Measurements from ENCODE around the gene SETD3.

SETD3 gene

DNA sequence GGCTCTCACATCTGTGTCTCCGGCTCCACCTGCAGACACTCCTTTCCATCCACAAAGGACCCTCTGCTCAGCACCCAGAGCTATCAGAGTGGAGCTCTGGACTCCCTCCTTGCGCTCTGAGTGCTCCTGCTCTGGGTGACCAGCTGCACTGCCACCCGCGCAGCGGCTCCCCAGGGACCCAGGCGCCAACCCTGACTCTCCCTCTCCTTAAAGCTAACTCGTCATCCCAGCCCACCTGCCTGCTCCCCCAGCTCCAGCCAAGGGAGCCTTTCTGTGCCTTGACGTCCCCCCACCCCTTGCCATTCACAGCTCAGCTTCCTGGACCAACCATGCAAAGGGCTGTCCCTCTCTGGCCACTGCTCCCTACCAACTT is 99.0 kb downstream of the SETD3 start:
- Histone ChIP-seq H3K9ac (ENCODE audit: low read depth, low read length) (no peak overlapping the region), H3K4me3 (ENCODE audit: low read depth, low read length) (no peak overlapping the region), H3K4me1 (ENCODE audit: control insufficient read depth, insufficient read depth, low read length) (peaks cover 4% of the 10 kb centered on the region), H3K36me3 (ENCODE audit: control insufficient read depth, insufficient read depth, low read length) (no peaks in the 10 kb centered on the region), H3K27me3 (ENCODE audit: control insufficient read depth, insufficient read depth, low read length) (no peaks in the 10 kb centered on the region), H3K9me3 (ENCODE audit: control insufficient read depth, insufficient read depth, low read length) (no peaks in the 10 kb centered on the region)

DNA sequence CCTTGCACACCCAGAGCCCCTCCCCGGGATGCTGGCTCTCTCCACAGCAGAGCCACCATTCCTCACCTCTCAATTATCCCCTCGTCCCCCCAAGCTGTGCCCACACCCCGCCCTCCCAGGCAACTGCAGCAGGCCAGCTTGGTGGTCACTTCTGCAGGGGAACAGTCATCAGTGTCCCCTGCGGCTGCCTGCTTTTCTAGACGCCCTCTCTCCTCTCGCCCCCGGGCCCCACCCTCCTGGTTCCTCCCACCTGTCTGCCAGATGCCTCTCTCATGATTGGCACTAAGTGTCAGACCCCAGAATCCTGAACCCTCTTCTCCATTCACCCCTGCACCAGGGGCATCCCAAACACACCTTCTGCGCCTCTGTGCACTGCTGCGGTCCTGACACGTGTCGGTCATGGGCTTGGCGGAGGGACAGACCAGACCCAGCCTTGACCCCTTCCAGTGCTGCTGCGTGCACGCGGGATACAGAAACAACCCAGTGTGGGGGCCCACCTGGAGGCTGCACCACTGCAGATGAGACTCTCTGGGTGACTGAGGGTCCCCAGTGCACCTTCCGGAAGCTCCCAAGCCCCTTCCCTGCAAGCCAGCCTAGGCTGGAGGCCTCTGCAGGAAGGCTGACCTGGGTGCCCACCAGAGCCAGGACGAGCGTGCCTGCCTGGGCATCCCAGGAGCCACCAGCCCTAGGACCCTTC is 99.5 kb downstream of the SETD3 start:
- Histone ChIP-seq H3K9ac (ENCODE audit: low read depth, low read length) (no peak overlapping the region), H3K36me3 (ENCODE audit: control insufficient read depth, insufficient read depth, low read length) (no peaks in the 10 kb centered on the region), H3K4me1 (ENCODE audit: control insufficient read depth, insufficient read depth, low read length) (peaks cover 4% of the 10 kb centered on the region), H3K9me3 (ENCODE audit: control insufficient read depth, insufficient read depth, low read length) (no peaks in the 10 kb centered on the region), H3K27me3 (ENCODE audit: control insufficient read depth, insufficient read depth, low read length) (no peaks in the 10 kb centered on the region), H3K4me3 (ENCODE audit: low read depth, low read length) (no peak overlapping the region)

DNA sequence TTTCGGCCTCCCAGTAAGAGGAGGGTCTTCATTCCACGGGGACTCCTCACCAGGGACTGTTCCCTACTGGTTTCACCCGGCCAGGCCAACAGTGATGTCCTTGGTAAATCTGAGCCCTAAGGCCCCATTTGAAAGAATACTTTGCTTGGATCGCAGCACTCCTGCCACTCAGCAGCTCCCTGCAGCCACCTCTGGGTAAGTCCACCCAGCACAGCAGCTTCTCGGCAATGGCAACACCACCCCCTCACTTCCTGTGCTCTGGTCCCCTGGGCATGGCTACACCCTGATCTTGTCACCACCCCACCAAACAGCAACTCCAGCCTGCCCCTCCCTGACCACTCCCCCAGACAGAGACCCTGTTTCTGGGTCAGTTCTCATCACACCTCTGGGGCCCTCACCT is 100.3 kb downstream of the SETD3 start:
- H3K9ac ChIP-seq (ENCODE audit: low read depth, low read length): no peak overlapping the region
- no peaks in the 10 kb centered on the region for H3K9me3 ChIP-seq (ENCODE audit: control insufficient read depth, insufficient read depth, low read length)
- H3K27me3 ChIP-seq (ENCODE audit: control insufficient read depth, insufficient read depth, low read length): no peaks in the 10 kb centered on the region
- H3K36me3 ChIP-seq (ENCODE audit: control insufficient read depth, insufficient read depth, low read length): no peaks in the 10 kb centered on the region
- no peak overlapping the region for H3K4me3 ChIP-seq (ENCODE audit: low read depth, low read length)
- H3K4me1 ChIP-seq (ENCODE audit: control insufficient read depth, insufficient read depth, low read length): peaks cover 4% of the 10 kb centered on the region

- Histone ChIP-seq H3K27me3 (ENCODE audit: control insufficient read depth, insufficient read depth, low read length) (no peaks in the 10 kb centered on the region), H3K4me1 (ENCODE audit: control insufficient read depth, insufficient read depth, low read length) (no peaks in the 10 kb centered on the region), H3K9me3 (ENCODE audit: control insufficient read depth, insufficient read depth, low read length) (no peaks in the 10 kb centered on the region), H3K4me3 (ENCODE audit: low read depth, low read length) (no peak overlapping the region), H3K9ac (ENCODE audit: low read depth, low read length) (no peak overlapping the region), H3K36me3 (ENCODE audit: control insufficient read depth, insufficient read depth, low read length) (no peaks in the 10 kb centered on the region)
Observed at GRCh38 chr14:99378782-99379214, 101.9 kb downstream of the SETD3 start.

DNA sequence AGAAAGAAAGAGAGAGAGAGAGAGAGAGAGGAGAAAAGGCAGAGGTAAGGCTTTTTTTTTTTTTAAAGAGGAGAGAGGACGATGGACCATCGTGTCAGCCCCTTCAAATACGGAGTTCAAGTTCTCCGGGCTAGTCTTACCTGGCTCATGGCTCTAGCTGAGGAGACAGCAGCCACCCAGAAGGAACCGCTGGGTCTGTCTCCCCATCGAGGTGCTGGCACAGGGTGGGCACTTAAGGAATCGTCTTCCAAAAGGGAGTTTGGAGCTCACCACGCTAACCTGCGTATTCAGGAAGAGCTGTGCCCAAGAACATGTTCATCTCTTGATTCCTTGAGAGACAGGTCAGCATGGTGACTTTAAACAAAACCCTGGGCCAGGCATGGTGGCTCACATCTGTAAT is 102.7 kb downstream of the SETD3 start:
- Histone ChIP-seq H3K9me3 (ENCODE audit: control insufficient read depth, insufficient read depth, low read length) (no peaks in the 10 kb centered on the region), H3K9ac (ENCODE audit: low read depth, low read length) (no peak overlapping the region), H3K36me3 (ENCODE audit: control insufficient read depth, insufficient read depth, low read length) (no peaks in the 10 kb centered on the region), H3K4me1 (ENCODE audit: control insufficient read depth, insufficient read depth, low read length) (no peaks in the 10 kb centered on the region), H3K27me3 (ENCODE audit: control insufficient read depth, insufficient read depth, low read length) (no peaks in the 10 kb centered on the region), H3K4me3 (ENCODE audit: low read depth, low read length) (no peak overlapping the region)

GRCh38 chr14:99374964-99375363 is 105.7 kb downstream of the SETD3 start:
- Histone ChIP-seq H3K36me3 (ENCODE audit: control insufficient read depth, insufficient read depth, low read length) (no peaks in the 10 kb centered on the region), H3K4me1 (ENCODE audit: control insufficient read depth, insufficient read depth, low read length) (no peaks in the 10 kb centered on the region), H3K27me3 (ENCODE audit: control insufficient read depth, insufficient read depth, low read length) (no peaks in the 10 kb centered on the region), H3K9ac (ENCODE audit: low read depth, low read length) (no peak overlapping the region), H3K9me3 (ENCODE audit: control insufficient read depth, insufficient read depth, low read length) (no peaks in the 10 kb centered on the region), H3K4me3 (ENCODE audit: low read depth, low read length) (no peak overlapping the region)

DNA sequence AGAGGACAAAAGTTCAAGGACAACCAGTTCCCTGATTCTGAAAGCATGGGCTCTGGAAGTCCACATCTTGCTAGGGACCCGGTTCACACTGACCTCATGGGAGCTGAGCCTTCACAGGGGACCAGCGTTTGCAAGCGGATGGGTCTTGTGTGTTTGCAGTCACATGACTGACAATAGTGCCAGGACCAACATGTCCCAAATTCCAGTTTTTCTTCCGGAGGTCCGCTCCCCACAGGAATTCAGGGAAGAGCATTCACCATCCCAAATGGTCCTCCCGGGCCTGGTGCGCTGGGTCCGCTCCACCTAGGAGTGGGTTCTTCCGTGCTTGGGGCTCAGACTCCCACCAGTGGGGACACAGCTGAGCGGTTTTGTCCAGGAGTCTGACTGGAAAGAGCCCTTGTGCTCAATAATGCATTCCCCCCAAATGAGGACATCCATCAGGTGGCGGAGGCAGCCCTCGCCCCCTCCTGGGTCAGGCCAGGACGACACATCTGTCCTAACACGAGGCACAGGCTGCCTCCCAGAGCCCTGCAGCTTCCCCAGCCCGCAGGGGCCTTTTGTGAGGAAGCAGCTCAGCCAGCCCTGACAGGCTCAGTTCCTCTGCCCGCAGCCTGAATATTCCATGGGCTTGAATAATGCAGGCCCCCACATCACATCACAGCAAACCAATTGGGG is 116.9 kb downstream of the SETD3 start:
- Histone ChIP-seq H3K9me3 (ENCODE audit: control insufficient read depth, insufficient read depth, low read length) (no peaks in the 10 kb centered on the region), H3K27me3 (ENCODE audit: control insufficient read depth, insufficient read depth, low read length) (no peaks in the 10 kb centered on the region), H3K4me3 (ENCODE audit: low read depth, low read length) (no peak overlapping the region), H3K9ac (ENCODE audit: low read depth, low read length) (no peak overlapping the region), H3K36me3 (ENCODE audit: control insufficient read depth, insufficient read depth, low read length) (no peaks in the 10 kb centered on the region), H3K4me1 (ENCODE audit: control insufficient read depth, insufficient read depth, low read length) (peaks cover 2% of the 10 kb centered on the region)

DNA sequence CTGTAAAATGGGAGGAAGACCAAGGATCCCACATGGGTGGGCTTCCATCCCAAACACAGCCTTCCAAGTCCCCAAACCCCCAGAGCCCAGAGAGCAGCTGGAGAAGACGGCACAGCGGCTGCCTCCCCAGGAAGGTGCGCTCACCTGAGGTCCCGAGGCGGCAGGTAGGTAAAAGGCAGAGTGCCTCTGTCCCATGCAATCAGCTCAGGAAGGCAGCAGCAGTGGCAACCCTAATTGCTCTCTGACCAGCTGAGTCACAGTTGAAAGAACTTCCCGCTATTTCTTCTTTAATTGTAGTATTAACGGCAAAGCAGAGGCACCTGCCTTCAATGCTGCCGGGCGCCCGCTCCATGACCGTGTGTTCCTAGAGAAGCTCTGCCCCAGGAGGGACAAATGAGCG is 117.6 kb downstream of the SETD3 start:
- Histone ChIP-seq H3K4me3 (ENCODE audit: low read depth, low read length) (no peak overlapping the region), H3K36me3 (ENCODE audit: control insufficient read depth, insufficient read depth, low read length) (no peaks in the 10 kb centered on the region), H3K9me3 (ENCODE audit: control insufficient read depth, insufficient read depth, low read length) (no peaks in the 10 kb centered on the region), H3K27me3 (ENCODE audit: control insufficient read depth, insufficient read depth, low read length) (no peaks in the 10 kb centered on the region), H3K4me1 (ENCODE audit: control insufficient read depth, insufficient read depth, low read length) (peaks cover 2% of the 10 kb centered on the region), H3K9ac (ENCODE audit: low read depth, low read length) (no peak overlapping the region)

DNA sequence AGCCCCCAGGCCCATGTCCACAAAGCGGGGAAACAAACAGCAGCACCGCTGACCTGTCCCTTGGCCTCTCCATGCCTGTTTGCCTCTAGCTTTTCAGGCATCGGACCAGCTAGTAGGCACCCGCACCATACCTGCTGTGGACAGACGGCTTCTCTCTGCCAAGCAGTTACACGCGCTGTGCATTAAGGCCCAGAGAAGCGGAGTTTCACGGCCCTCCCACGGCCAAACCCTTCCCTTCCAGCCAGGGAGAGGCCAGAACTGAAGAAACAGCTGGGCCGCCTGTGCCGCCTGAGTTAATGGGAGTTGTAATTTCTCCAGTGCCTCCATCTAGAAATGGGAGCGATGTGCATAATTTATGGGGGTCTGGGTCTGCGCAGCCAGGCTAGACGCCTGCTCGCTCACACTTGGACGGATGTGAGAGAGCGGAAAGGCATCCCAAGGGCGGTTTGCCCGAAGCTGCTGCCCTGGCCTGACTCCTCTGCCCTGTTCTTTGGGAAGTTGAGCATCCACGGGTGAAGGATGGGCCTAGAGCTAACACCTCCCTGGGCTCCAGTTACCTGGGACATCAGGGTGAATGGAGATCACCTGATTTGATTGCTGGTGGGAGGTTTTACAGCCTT is 119.0 kb downstream of the SETD3 start:
- H3K36me3 ChIP-seq (ENCODE audit: control insufficient read depth, insufficient read depth, low read length): no peaks in the 10 kb centered on the region
- H3K27me3 ChIP-seq (ENCODE audit: control insufficient read depth, insufficient read depth, low read length): no peaks in the 10 kb centered on the region
- H3K4me1 ChIP-seq (ENCODE audit: control insufficient read depth, insufficient read depth, low read length): peaks cover 2% of the 10 kb centered on the region
- no peaks in the 10 kb centered on the region for H3K9me3 ChIP-seq (ENCODE audit: control insufficient read depth, insufficient read depth, low read length)
- no peak overlapping the region for H3K4me3 ChIP-seq (ENCODE audit: low read depth, low read length)
- no peak overlapping the region for H3K9ac ChIP-seq (ENCODE audit: low read depth, low read length)

DNA sequence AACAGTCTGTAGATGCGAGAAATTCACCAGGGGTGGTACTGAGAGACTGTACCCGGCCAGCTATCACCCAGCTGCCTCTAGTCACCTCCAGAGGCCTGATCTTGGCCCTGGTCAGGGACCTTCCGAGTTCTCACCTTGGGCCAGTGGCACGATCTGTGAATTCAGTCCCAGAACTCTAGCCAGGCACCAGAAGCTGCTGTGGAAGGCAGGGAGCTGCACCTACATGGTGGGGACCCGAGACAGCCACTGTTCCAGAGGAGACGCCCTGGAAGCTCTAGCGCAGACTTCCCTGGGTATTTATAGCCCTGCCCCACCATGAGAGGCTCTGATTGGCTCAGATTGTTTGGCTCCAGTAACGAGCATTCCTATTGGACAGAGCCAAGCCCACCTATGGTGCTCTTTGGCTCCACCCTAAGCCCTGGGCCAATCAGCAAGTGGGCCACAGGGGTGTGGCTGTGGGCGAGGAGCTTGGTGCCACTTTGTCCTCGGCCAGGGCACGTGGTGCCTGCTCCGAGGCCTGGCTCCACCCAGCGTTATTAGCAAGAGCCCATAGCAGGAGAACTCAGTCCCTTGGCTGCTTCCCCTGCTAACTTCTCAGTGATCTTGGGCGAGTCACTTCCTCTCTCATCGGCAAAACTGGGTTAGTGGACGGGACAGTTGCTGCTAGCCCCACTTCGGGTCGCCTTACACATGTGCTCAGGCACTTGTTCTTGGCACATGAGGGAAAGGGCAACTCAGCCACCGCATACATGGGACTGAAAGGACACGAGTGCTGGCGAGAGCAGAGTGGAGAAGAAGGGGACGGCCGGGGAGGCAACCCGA is 119.7 kb downstream of the SETD3 start:
- Histone ChIP-seq H3K4me1 (ENCODE audit: control insufficient read depth, insufficient read depth, low read length) (peaks cover 2% of the 10 kb centered on the region), H3K4me3 (ENCODE audit: low read depth, low read length) (no peak overlapping the region), H3K9ac (ENCODE audit: low read depth, low read length) (no peak overlapping the region), H3K9me3 (ENCODE audit: control insufficient read depth, insufficient read depth, low read length) (no peaks in the 10 kb centered on the region), H3K27me3 (ENCODE audit: control insufficient read depth, insufficient read depth, low read length) (no peaks in the 10 kb centered on the region), H3K36me3 (ENCODE audit: control insufficient read depth, insufficient read depth, low read length) (no peaks in the 10 kb centered on the region)

- Histone ChIP-seq H3K4me1 (ENCODE audit: control insufficient read depth, insufficient read depth, low read length) (peaks cover 2% of the 10 kb centered on the region), H3K9me3 (ENCODE audit: control insufficient read depth, insufficient read depth, low read length) (no peaks in the 10 kb centered on the region), H3K36me3 (ENCODE audit: control insufficient read depth, insufficient read depth, low read length) (no peaks in the 10 kb centered on the region), H3K27me3 (ENCODE audit: control insufficient read depth, insufficient read depth, low read length) (no peaks in the 10 kb centered on the region), H3K9ac (ENCODE audit: low read depth, low read length) (no peak overlapping the region), H3K4me3 (ENCODE audit: low read depth, low read length) (no peak overlapping the region)
Observed at GRCh38 chr14:99359906-99360305, 120.8 kb downstream of the SETD3 start.
